ENCODE measurements around the gene KCNK10.

DNA sequence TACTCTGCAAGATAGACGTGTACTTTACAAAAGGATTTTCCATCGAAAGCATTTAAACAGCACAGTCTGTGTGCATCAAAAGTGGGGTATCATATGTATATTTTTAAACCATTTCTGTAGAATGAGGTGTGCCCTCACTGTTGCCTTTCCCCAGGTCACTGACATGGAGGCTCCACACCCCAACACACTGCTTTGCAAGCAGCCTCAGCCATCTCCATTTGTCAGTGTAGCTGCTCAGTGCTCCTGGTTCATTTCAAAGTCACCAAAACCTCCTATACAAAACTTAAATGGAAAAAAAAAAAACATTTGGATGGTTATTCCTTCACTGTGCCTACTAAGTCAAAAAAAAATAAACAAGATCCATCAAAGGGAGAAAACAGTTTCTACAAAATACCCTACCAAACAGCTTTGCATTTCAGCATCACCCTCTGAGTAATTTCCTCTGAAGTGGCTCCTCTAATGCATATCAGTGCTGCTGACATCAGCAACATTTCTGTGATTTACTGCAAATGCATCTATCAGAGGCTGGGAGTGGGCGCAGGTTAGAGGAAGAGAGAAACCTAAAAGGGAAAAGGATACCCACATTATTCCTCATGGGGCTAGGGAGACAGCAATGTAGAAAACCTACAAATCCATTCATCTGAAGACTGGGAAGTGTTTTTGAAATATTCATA lies 46.0 kb downstream of the KCNK10 start:
- TF ChIP-seq EZH2 (IDR thresholded peaks at IDR 0.05; ENCODE audit: borderline replicate concordance, low read depth, low read length, severe bottlenecking): no peak
- TF ChIP-seq, protein P1, sequence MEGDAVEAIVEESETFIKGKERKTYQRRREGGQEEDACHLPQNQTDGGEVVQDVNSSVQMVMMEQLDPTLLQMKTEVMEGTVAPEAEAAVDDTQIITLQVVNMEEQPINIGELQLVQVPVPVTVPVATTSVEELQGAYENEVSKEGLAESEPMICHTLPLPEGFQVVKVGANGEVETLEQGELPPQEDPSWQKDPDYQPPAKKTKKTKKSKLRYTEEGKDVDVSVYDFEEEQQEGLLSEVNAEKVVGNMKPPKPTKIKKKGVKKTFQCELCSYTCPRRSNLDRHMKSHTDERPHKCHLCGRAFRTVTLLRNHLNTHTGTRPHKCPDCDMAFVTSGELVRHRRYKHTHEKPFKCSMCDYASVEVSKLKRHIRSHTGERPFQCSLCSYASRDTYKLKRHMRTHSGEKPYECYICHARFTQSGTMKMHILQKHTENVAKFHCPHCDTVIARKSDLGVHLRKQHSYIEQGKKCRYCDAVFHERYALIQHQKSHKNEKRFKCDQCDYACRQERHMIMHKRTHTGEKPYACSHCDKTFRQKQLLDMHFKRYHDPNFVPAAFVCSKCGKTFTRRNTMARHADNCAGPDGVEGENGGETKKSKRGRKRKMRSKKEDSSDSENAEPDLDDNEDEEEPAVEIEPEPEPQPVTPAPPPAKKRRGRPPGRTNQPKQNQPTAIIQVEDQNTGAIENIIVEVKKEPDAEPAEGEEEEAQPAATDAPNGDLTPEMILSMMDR (IDR thresholded peaks at IDR 0.05; ENCODE audit: borderline replicate concordance, extremely low read depth, low read length, poor library complexity, severe bottlenecking): no peak

All from DND-41 (cell line).